ENCODE measurements around the gene RUNX1.
"Not testable (repeated sequence)": the region's sequence is repeated elsewhere in the genome, so short reads cannot be mapped to it uniquely, and the experiment has no call there.

RUNX1 gene

DNA sequence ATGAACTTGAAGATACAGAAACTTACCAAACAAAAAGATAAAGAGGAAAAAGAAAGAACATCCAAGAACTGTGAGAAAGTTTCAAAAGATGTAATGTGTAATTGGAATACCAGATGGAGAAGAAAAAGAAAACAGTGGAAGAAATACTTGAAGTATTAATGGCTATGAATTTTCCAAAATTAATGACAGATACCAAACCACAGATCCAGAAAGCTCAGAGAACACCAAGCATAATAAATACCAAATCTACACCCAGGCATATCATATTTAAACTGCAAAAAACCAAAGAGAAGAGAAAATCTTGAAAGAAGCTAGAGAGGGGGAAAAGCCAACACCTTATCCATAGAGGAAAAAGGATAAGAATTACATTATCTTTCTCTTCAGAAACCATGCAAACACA is 243.9 kb downstream of the RUNX1 start:
- no peak for DNase-seq (ENCODE audit: low spot score)

- DNase-seq (ENCODE audit: low spot score), result not testable (repeated sequence)
Measured at GRCh38 chr21:34804584-34804983, 244.5 kb downstream of the RUNX1 start.

DNA sequence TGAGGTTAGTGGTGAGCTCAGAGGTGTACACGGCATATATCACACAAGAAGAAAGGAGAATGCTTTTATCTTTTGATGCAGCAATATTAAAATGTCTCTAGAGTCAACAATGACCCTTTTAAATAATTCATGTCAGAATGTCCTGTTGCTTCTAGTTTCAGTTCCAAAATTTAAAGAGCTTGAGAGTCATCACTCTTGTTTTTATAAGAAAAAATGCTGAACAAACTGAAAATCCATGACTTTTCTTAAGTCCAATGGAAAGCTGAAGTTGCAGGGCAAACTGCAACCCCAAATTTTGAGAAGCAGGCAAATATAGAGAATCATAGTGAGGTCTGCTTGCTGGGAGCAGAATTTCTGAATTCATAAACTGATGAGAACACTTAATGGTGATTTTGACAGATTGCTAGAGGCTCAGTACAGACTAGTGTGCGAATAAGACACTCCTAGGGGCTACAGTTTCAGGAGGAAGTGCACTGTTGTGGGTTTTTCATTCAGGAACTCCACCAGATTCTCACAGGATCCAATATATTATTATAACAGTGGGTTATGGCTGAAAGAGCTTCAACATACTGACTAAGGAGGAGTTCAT is 245.2 kb downstream of the RUNX1 start:
- DNase-seq (ENCODE audit: low spot score), result no peak

- DNase-seq (ENCODE audit: low spot score), result no peak
Measured at GRCh38 chr21:34802180-34802899, 246.8 kb downstream of the RUNX1 start.

DNA sequence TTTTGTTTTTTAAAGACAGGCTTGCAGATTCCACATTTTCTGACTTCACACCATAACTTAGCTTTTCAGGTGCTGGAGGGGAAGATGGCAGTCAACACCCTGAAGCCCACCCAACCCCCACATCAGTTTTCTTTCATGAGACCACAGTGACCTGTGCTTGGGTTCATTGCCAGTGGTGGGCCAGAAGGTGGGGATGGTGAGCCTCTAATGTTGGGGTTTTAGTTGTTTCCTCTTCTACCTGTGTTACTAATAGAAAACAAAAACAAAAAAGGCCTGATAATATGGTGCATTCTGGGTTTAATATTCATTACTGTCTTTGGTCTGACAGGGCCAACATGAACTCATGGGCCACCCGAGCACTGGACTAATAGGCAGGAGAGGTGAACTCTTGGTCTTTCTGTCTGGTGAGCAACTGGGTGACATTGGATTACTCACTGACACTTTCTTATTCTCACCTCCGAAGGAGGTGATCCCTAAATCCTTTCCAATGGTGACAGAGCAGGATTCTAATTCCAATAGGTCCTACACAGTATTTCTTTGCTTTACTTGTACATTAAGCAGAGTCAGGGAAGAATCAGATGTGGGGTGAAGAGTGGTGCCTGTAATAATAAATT is 247.5 kb downstream of the RUNX1 start:
- no peak for DNase-seq (ENCODE audit: low spot score)

DNA sequence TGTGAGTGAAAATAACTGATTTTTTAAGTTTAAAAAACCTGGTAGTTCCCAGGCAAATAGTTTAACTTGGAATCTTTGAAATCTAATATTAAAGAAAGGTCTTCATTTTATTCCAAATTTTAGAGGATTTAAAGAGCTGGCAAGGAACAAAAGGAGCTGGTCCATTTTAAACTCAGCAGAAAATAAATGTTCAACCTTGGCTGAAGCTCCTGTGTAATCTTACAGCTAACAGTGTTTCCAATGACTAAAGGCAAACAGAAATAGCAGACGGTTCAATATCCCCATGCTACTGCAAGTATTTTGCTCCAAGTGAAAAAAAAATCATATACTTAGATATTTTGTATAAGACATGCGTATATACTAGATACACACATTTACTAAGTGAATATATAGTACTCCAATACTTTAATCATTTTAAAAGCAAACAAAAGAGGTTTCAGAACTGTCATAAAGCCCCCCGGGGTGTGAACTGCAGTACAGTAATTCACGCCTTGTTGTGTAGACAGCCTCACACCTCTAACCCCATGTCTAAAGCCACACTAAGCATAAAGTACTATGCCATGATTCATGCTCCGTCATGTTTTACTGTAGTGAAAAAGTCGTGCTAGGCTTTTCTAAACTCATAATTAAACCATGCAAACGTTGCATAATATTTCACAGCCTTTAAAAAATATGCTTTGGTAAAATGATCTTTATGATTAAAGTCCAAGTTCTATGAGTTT is 248.1 kb downstream of the RUNX1 start:
- no peak for DNase-seq (ENCODE audit: low spot score)

- no peak for DNase-seq (ENCODE audit: low spot score)
Measured at GRCh38 chr21:34799092-34799491, 250.0 kb downstream of the RUNX1 start.

- DNase-seq (ENCODE audit: low spot score), result no peak
Measured at GRCh38 chr21:34797921-34798535, 251.1 kb downstream of the RUNX1 start.

GRCh38 chr21:34797201-34797525 is 251.9 kb downstream of the RUNX1 start:
- no peak for DNase-seq (ENCODE audit: low spot score)

GRCh38 chr21:34796518-34797200 is 252.4 kb downstream of the RUNX1 start:
- no peak for DNase-seq (ENCODE audit: low spot score)

- no peak for DNase-seq (ENCODE audit: low spot score)
Measured at GRCh38 chr21:34795548-34796180, 253.4 kb downstream of the RUNX1 start.

- DNase-seq (ENCODE audit: low spot score), result no peak
Measured at GRCh38 chr21:34795175-34795547, 253.9 kb downstream of the RUNX1 start.

DNA sequence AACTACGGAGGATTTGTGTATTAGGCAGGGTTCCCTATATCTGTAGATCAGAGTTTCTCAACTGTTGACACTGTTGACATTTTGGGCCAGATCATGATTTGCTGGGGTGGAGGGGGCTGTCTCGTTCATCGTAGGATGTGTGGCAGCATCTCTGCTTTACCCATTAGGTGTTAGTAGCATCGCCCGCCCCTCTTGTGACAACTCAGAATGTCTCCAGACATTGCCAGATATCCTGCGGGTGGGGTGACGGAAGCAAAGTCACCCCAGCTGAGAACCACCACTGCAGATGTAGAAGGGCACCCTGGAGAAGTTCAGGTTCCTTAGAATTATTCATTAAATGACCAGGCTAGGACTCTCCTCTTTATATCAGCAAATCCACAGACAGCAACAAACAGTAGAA is 254.4 kb downstream of the RUNX1 start:
- DNase-seq (ENCODE audit: low spot score), result no peak

GRCh38 chr21:34793471-34793870 is 255.6 kb downstream of the RUNX1 start:
- no peak for DNase-seq (ENCODE audit: low spot score)

- DNase-seq (ENCODE audit: low spot score), result no peak
Measured at GRCh38 chr21:34792504-34793089, 256.5 kb downstream of the RUNX1 start.

GRCh38 chr21:34791776-34792503 is 257.2 kb downstream of the RUNX1 start:
- no peak for DNase-seq (ENCODE audit: low spot score)

DNA sequence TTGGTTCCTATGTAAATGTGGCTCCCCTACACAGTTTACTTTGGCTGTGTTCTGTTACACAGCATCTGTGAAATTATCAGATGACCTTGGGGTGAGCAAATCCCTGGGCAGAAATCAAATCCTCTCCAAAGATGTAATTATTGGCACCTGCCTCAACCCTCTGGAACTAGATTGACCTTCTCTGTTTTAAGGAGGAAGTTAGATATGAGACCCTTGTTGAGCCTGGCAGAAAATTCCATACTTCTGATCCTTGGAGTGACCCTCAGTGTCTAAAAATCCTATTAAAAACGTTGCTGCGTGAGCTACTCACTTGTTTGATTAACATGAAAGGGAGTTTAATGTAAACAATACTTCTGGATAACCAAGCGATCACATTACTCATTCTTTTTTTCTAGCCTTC is 258.3 kb downstream of the RUNX1 start:
- no peak for DNase-seq (ENCODE audit: low spot score)

DNA sequence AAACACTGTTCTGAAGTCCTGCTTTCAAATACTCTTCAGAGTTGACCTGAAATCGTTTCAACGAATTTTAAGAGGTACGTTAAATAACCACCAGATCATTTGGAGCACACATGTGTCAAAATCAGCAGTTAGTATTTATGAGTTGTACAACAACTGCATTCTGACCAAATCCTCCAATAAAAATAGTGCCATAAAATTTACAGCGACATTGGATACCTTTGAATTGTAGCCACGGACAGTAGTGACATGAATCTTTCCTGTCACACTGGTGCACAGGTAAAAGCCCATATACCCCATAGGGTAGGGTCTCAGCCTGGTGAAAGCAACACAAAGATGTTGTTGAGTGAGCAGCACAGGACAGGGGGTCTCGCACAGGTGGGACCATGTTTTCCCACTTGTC is 258.8 kb downstream of the RUNX1 start:
- no peak for DNase-seq (ENCODE audit: low spot score)

DNA sequence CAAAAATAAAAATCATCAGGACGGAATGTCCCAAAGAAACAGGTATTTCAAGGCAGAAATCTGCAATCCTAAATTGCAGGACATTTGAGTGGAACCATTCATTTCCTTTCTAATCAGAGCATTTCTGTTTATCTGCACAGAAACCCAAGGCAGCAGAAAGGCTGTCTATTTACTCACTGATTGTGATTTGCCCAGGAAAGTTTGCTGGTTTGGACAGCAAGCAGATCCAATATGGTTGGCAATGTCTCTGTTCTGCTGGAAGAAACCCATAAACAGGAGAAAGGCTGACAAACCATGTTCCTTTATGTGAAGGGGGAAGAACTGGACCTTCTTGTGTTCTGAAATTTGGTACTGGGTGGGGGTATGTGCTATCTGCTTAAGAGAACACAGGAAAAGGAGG is 260.2 kb downstream of the RUNX1 start:
- DNase-seq (ENCODE audit: low spot score), result no peak

DNA sequence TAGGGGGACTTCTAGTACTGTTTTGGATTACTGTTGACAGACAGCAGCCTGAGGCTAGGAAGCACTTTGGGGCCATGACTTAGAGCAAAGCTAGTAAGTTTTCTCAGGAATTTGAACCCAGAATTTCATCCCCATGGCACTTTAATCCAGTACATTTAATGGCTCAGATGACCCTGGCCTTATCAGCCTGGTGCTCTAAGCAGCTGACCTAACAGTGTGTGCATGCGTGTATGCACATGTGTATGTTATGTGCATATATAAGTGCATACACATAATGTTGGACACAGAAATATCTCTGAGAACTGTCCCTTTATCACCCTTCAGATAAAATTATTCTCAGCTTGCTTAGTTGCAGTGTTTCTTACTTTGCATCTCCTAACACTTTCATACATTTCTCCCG is 265.3 kb downstream of the RUNX1 start:
- no peak for DNase-seq (ENCODE audit: low spot score)

Data from ecto neural progenitor cell (in vitro differentiated cells).